GM12878 (cell line): ENCODE results near the gene CALHM2. TPM values are rescaled to one million over a fixed set of nuclear protein-coding genes. Genes with fewer than 3 reads are reported as not detected.
A peak's percentile ranks its signal among the peaks of the same experiment; 100 is the strongest.

Source experiments
- ATAC-seq: fragments of 200-7000 bp; cut with Tn5 transposase; 3 replicates; pipeline ENCODE4 v1.9.1; 2020; ENCODE audit warnings: mild to moderate bottlenecking, moderate library complexity
- BruUV-seq: library from RNA; stranded (reverse); fragments of 400-500 nt; replicated peaks from 2 replicates; lab custom pipeline; 2021; lab: Mats Ljungman, UMichigan
- CTCF ChIA-PET: fragments of 300-600 bp; sonication (Branson Sonifier 250); formaldehyde crosslinking; extraction: SDS; loops from one replicate; lab custom pipeline; 2021; ENCODE audit warnings: inconsistent platforms; lab: Yijun Ruan, JAX
- POLR2A ChIA-PET: fragments of 350-600 bp; formaldehyde crosslinking; extraction: SDS; loops from one replicate; lab custom pipeline; 2021; ENCODE audit warnings: inconsistent platforms; lab: Charles Lee
- RAD21 ChIA-PET: fragments of 300-600 bp; sonication (Branson Sonifier 250); formaldehyde crosslinking; loops from one replicate; lab custom pipeline; 2023; ENCODE audit warnings: antibody characterized with exemption; ENCODE audit not compliant: unreplicated experiment; lab: Charles Lee
- SMC1A ChIA-PET: fragments of 300-600 bp; sonication (Branson Sonifier 250); formaldehyde crosslinking; loops from one replicate; lab custom pipeline; 2023; ENCODE audit not compliant: unreplicated experiment, uncharacterized antibody; lab: Charles Lee
- DNase-seq: peaks from one replicate; pipeline ENCODE4 v3.0.0-alpha.2; 2011; ENCODE audit warnings: low read depth, low spot score
- FAIRE-seq: peaks from 3 replicates; lab custom pipeline; 2011; peaks lifted over from hg19 to GRCh38; lab: Jason Lieb, UNC
- H2AFZ ChIP-seq: 2 replicates; pipeline ENCODE4 v1.6.0; 2011; ENCODE audit warnings: low read depth, low read length, control low read depth; ENCODE audit not compliant: control insufficient read depth
- H3K27ac ChIP-seq: 2 replicates; pipeline ENCODE4 v1.5.1; 2011; ENCODE audit warnings: control low read depth; ENCODE audit not compliant: control insufficient read depth, insufficient read depth
- H3K27me3 ChIP-seq, 2 experiments: replicated peaks in 1 of 2; 2 replicates each; pipeline versions ENCODE4 v1.6.0 to v1.6.1; 2011; ENCODE audit warnings: low read length in 1 of 2; ENCODE audit not compliant: control insufficient read depth in 2 of 2, insufficient read depth in 2 of 2
- H3K36me3 ChIP-seq, 2 experiments: 2 replicates each; pipeline ENCODE4 v1.5.1; 2011; ENCODE audit warnings: low read length in 1 of 2; ENCODE audit not compliant: control insufficient read depth in 2 of 2, insufficient read depth in 2 of 2
- H3K4me1 ChIP-seq: 2 replicates; pipeline ENCODE4 v1.6.1; 2011; ENCODE audit warnings: mild to moderate bottlenecking, low read length, moderate library complexity, mixed read lengths; ENCODE audit not compliant: control insufficient read depth, insufficient read depth
- H3K4me2 ChIP-seq: 2 replicates; pipeline ENCODE4 v1.6.0; 2011; ENCODE audit warnings: control low read depth; ENCODE audit not compliant: control insufficient read depth, insufficient read depth
- H3K4me3 ChIP-seq: fragments of 200-600 bp; sonication (generic); 2 replicates; pipeline ENCODE4 v1.5.1; 2016
- H3K79me2 ChIP-seq: 2 replicates; pipeline ENCODE4 v1.6.0; 2011; ENCODE audit warnings: low read length; ENCODE audit not compliant: control insufficient read depth, insufficient read depth
- H3K9ac ChIP-seq: 2 replicates; pipeline ENCODE4 v1.8.0; 2011; ENCODE audit warnings: low read length, control low read depth, mixed read lengths; ENCODE audit not compliant: control insufficient read depth, insufficient read depth
- H3K9me3 ChIP-seq: replicated peaks from 3 replicates; pipeline ENCODE4 v1.5.1; 2011; ENCODE audit warnings: mild to moderate bottlenecking, low read length; ENCODE audit not compliant: control insufficient read depth, insufficient read depth
- H4K20me1 ChIP-seq: 2 replicates; pipeline ENCODE4 v1.6.0; 2011; ENCODE audit not compliant: control insufficient read depth, insufficient read depth
- CTCF ChIP-seq, 3 experiments: IDR thresholded peaks in 2 of 3; conservative IDR thresholded peaks in 1 of 3; 2 replicates each; pipeline ENCODE4 v1.5.1; 2011; ENCODE audit warnings: low read depth in 3 of 3, low read length in 3 of 3, mild to moderate bottlenecking in 3 of 3, control low read depth in 2 of 3, moderate library complexity in 2 of 3, inconsistent platforms in 1 of 3, mixed read lengths in 1 of 3; ENCODE audit not compliant: control insufficient read depth in 2 of 3, insufficient read depth in 1 of 3; ENCODE audit errors: extremely low read depth in 1 of 3
- EZH2 ChIP-seq: IDR thresholded peaks from 2 replicates; pipeline ENCODE4 v1.6.1; 2012; ENCODE audit warnings: low read depth, mild to moderate bottlenecking, control low read depth, inconsistent platforms, low read length, borderline replicate concordance; ENCODE audit not compliant: control insufficient read depth
- GATAD2B ChIP-seq: fragments of 450-650 bp; conservative IDR thresholded peaks from 2 replicates; pipeline ENCODE4 v1.6.1; 2017; ENCODE audit warnings: low read depth, mild to moderate bottlenecking, moderate library complexity
- NBN ChIP-seq: fragments of 450-650 bp; IDR thresholded peaks from 2 replicates; pipeline ENCODE4 v1.6.1; 2016
- RAD21 ChIP-seq: IDR thresholded peaks from 2 replicates; pipeline ENCODE4 v1.6.1; 2011; ENCODE audit warnings: mild to moderate bottlenecking, low read depth, low read length, moderate library complexity; ENCODE audit not compliant: insufficient read depth
- RUNX3 ChIP-seq: IDR thresholded peaks from 2 replicates; pipeline ENCODE4 v1.6.1; 2012; ENCODE audit warnings: low read length, inconsistent platforms
- SMC3 ChIP-seq: IDR thresholded peaks from 2 replicates; pipeline ENCODE4 v1.6.1; 2011; ENCODE audit warnings: low read length, improper control_type of control experiment, borderline replicate concordance
- STAT3 ChIP-seq: IDR thresholded peaks from 2 replicates; pipeline ENCODE4 v1.6.1; 2011; ENCODE audit warnings: low read depth, low read length, improper control_type of control experiment
- USF1 ChIP-seq: IDR thresholded peaks from 2 replicates; pipeline ENCODE4 v1.6.1; 2011; ENCODE audit warnings: borderline replicate concordance, low read depth, mild to moderate bottlenecking, moderate library complexity, mixed read lengths, low read length; ENCODE audit not compliant: insufficient read depth; ENCODE audit errors: extremely low read length
- WGBS: methylation state at CpG from one replicate; pipeline ENCODE4 v1.1.6; 2016; ENCODE audit warnings: low lambda C conversion rate; ENCODE audit not compliant: insufficient replicate concordance, insufficient coverage; ENCODE audit errors: missing lambda C conversion rate; 5-methylcytosine and 5-hydroxymethylcytosine counted together
- in situ Hi-C: fragments of 300-500 bp; cut with MboI; formaldehyde crosslinking; loops from 9 replicates; pipeline ENCODE4 v1.14.3; 2018; ENCODE audit warnings: mixed read lengths
- intact Hi-C: fragments of 100-400 bp; cut with micrococcal nuclease; formaldehyde crosslinking; loops from one replicate; pipeline ENCODE4 v1.14.2; 2022; ENCODE audit not compliant: unreplicated experiment
- polyA plus RNA-seq, 11 experiments: library from polyadenylated mRNA; depleted of rRNA in 4 of 11; unstranded in 6 of 11; stranded (reverse) in 5 of 11; fragments of >200 nt; fragmentation: Nextera tagmentation in 4 of 11; fragmentation: Illumina TruSeq in 1 of 11; extraction: Ambion mirVana in 4 of 11; extraction: Trizol in 1 of 11; gene quantifications; 1 replicate in 1 of 11; 2 replicates in 10 of 11; pipeline versions ENCODE4 v1.2.1 to v1.2.3, GENCODE V29; 2011 to 2016; ENCODE audit warnings: inconsistent platforms in 2 of 11, missing spikeins in 2 of 11, low read depth in 1 of 11
- total RNA-seq, 4 experiments: library from RNA; depleted of rRNA in 3 of 4; stranded (reverse); fragments of >200 nt in 3 of 4; fragmentation: Illumina TruSeq in 1 of 4; extraction: Trizol in 1 of 4; gene quantifications; 2 replicates each; pipeline versions ENCODE4 v1.2.1 to v1.2.3, GENCODE V29; 2013 to 2021

The CALHM2 gene
- total and polyA plus RNA-seq, 10 of the 15 experiments (the other 5 are each of a cell fraction or from before 2014, with no cell fraction given) = 0.60 to 23.7 (median 9.3) TPM

GRCh38 chr10:103416436-103417147, 35.6 kb downstream of the CALHM2 start:
- Histone ChIP-seq H3K36me3 (peaks cover 46 to 70% of the 10 kb centered on the region in 2 experiments), H3K9ac (no peak overlapping the region), H4K20me1 (no peaks in the 10 kb centered on the region), H3K27ac (no peak overlapping the region), H3K79me2 (no peaks in the 10 kb centered on the region; the same call in 1 of the 2 replicates), H3K4me2 (no peak overlapping the region), H3K27me3 (no peaks in the 10 kb centered on the region)
- DNase-seq (peak; percentile 27), FAIRE-seq (peak; percentile 49)
- in situ Hi-C loops (loop anchor here (5.0 kb wide), 1 partner anchor 61 kb away; the partner anchor contains the start of gene CALHM3), intact Hi-C loops (loop anchor here (1.0 to 10.0 kb wide), 3 partner anchors 66 to 178 kb away; no protein-coding TSS in a partner anchor)
- RAD21 ChIA-PET = interaction anchor here (1.0 to 7.6 kb wide), 11 partner anchors 10 to 270 kb away, joined by 3 to 66 read pairs (median 7); partner anchors contain the start of genes ATP5MK, CALHM2 and PDCD11
- peak; percentile 63 for TF ChIP-seq RUNX3
- no peak for TF ChIP-seq STAT3
- TF ChIP-seq CTCF (IDR thresholded peaks at IDR 0.05 in 2 of 3, conservative IDR thresholded peaks at IDR 0.05 in 1 of 3; ENCODE audit: control insufficient read depth in 2 of 3, extremely low read depth in 1 of 3, insufficient read depth in 1 of 3, low read depth in 3 of 3, low read length in 3 of 3) = peak; percentile 39 to 80 (median 59); a peak in 5 of 6 replicates
- TF ChIP-seq GATAD2B = no peak
- peak; percentile 88 for TF ChIP-seq SMC3
- TF ChIP-seq RAD21 = peak; percentile 79
- TF ChIP-seq EZH2 = no peak
- 0 out of 2 replicates have a peak, but pooled peaks have one; percentile 22 for TF ChIP-seq NBN
- no peak for TF ChIP-seq USF1
- TF ChIP-seq, all 136 proteins: peak for 5
- Histone ChIP-seq H3K9me3 (no peaks in the 10 kb centered on the region), H2AFZ (no peak overlapping the region), H3K4me1 (no peaks in the 10 kb centered on the region), H3K4me3 (no peak overlapping the region)
- no TSS peak for BruUV-seq
- 38% methylated on average over 8 of the region's 8 CpGs for WGBS
- POLR2A ChIA-PET = interaction anchor here (0.7 to 1.0 kb wide), 2 partner anchors 60 to 66 kb away, joined by 3 read pairs; no protein-coding TSS in a partner anchor
- CTCF ChIA-PET = interaction anchor here (0.6 to 8.0 kb wide), 24 partner anchors 10 to 492 kb away, joined by 3 to 195 read pairs (median 4); partner anchors contain the start of genes ATP5MK, CALHM2, CALHM3 and NEURL1
- SMC1A ChIA-PET = interaction anchor here (0.6 to 5.3 kb wide), 23 partner anchors 9 to 1621 kb away, joined by 3 to 85 read pairs (median 5); partner anchors contain the start of genes ATP5MK, CALHM2, CALHM3 and PDCD11
- ATAC-seq = peak; percentile 86
